ENCODE measurements around the gene BMERB1.
"Not testable (repeated sequence)": the region's sequence is repeated elsewhere in the genome, so short reads cannot be mapped to it uniquely, and the experiment has no call there.

The BMERB1 gene

DNA sequence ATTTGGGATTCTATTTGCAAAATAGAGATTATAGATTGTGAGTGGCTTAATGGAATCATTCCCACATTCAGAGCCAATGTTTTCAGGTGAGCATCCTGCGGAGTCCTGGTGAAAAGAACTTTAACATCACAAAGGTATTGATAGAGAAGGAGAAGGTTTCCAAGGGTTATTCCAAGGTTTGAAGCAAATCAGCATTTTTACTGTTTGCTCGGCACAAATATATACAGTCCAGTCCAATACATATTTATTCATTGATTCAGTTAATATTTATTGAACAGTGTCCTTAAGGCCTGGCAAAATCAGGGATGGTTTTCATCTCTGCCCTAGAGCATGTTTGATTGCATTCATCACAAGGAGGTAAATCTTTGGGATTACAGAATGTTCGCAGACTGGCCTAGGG, 32.4 kb upstream of the BMERB1 start:
- no peak for DNase-seq (ENCODE audit: low read depth)
- TF ChIP-seq, protein P1, sequence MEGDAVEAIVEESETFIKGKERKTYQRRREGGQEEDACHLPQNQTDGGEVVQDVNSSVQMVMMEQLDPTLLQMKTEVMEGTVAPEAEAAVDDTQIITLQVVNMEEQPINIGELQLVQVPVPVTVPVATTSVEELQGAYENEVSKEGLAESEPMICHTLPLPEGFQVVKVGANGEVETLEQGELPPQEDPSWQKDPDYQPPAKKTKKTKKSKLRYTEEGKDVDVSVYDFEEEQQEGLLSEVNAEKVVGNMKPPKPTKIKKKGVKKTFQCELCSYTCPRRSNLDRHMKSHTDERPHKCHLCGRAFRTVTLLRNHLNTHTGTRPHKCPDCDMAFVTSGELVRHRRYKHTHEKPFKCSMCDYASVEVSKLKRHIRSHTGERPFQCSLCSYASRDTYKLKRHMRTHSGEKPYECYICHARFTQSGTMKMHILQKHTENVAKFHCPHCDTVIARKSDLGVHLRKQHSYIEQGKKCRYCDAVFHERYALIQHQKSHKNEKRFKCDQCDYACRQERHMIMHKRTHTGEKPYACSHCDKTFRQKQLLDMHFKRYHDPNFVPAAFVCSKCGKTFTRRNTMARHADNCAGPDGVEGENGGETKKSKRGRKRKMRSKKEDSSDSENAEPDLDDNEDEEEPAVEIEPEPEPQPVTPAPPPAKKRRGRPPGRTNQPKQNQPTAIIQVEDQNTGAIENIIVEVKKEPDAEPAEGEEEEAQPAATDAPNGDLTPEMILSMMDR (IDR thresholded peaks at IDR 0.05; ENCODE audit: control insufficient read depth, extremely low read depth, insufficient read depth), result no peak
- no peak overlapping the region for H3K4me3 ChIP-seq (ENCODE audit: low read depth, low read length)

DNA sequence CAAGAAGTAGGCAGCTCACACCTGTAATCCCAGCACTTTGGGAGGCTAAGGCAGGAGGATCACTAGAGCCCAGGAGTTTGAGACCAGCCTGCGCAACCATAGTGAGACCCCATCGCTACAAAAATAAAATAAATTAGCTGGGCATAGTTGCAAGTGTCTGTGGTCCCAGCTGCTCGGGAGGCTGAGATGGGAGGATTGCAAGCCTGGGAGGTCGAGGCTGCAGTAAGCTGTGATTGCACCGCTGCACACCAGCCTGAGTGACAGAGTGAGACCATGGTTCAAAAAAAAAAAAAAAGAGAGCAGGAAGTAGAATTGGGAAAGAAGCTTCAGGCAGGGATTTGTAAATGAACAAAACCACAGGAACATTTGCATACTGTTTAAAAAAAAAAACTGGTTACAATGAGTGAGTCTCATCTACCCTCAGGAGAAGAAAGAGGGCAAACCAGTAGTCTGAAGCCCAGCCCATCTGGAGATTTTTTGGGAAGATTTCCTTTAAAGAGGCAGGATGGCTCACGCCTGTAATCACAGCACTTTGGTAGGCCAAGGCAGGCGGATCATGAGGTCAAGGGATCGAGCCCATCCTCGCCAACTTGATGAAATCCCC, 30.9 kb upstream of the BMERB1 start:
- DNase-seq (ENCODE audit: low read depth), result no peak
- H3K4me3 ChIP-seq (ENCODE audit: low read depth, low read length), result no peak overlapping the region
- TF ChIP-seq, protein P1 (IDR thresholded peaks at IDR 0.05; ENCODE audit: control insufficient read depth, extremely low read depth, insufficient read depth), result no peak

DNA sequence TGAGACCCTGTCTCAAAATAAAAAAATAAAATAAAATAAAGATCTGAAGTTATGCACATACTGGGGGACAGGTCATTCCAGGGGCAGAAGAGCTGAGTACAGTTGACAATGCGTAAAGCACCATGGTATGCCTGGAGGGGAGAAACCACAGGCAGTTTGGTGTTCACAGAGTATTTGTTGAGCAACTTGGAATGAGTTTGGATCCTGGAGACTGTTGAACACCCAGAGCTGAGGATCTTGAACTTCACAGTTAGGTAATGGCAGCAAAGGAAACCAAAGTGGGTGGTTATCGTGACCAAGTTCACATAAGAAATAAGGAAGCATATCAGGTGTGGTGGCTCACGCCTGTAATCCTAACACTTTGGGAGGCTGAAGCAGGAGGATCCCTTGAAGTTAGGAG, 30.3 kb upstream of the BMERB1 start:
- DNase-seq (ENCODE audit: low read depth); H3K4me3 ChIP-seq (ENCODE audit: low read depth, low read length): not testable (repeated sequence)

DNA sequence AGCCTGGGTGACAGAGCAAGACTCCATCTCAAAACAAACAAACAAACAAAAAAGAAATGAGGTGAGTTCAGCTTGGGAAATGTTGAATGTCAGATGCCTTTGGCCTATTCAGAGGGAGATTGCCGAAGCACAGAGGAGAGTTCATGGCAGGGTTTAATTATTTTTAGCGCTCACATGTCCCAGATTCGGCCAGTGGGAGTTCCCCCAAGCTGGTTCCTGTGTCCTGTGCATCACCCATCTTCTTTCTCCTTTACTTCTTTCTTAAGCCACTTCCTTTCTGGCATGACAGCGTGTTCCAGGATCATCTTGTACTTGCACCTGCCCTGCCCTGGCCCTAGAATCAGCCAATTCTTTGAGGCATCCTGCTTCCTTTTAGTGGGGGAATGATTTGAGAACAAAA, 29.6 kb upstream of the BMERB1 start:
- H3K4me3 ChIP-seq (ENCODE audit: low read depth, low read length), result no peak overlapping the region
- DNase-seq (ENCODE audit: low read depth), result no peak
- TF ChIP-seq, protein P1 (IDR thresholded peaks at IDR 0.05; ENCODE audit: control insufficient read depth, extremely low read depth, insufficient read depth), result no peak

DNA sequence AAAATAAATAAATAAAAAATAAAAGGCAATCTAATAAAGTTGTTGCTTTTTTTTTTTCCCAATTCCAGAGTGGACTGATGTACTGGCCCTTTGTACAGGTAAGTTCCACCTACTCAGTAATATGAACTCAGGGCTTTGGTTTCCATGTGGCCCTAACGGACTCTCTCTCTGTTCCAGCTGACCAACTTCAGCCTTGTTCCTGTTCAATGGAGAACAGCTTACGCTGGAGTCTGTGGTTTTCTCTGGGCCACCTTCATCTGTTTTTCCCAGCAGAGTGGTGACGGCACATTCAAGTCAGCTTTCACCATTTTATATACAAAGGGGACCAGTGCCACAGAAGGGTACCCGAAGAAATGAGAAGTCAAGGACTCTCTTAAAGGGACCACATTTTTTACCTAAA, 26.6 kb upstream of the BMERB1 start:
- not testable (repeated sequence) for DNase-seq (ENCODE audit: low read depth); H3K4me3 ChIP-seq (ENCODE audit: low read depth, low read length)

DNA sequence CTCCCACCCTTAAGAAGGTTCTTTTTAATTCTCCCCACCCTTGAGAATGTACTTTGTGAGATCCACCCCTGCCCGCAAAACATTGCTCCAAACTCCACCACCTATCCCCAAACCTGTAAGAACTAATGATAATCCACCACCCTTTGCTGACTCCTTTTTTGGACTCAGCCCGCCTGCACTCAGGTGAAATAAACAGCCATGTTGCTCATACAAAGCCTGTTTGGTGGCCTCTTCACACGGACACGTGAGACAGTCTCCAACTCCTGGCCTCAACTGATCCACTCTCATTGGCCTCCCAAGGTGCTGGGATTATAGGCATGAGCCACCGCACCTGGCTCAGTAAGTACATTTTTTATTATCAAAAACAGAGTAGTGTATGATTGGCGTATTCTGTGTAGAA, 24.9 kb upstream of the BMERB1 start:
- not testable (repeated sequence) for DNase-seq (ENCODE audit: low read depth); H3K4me3 ChIP-seq (ENCODE audit: low read depth, low read length)

DNA sequence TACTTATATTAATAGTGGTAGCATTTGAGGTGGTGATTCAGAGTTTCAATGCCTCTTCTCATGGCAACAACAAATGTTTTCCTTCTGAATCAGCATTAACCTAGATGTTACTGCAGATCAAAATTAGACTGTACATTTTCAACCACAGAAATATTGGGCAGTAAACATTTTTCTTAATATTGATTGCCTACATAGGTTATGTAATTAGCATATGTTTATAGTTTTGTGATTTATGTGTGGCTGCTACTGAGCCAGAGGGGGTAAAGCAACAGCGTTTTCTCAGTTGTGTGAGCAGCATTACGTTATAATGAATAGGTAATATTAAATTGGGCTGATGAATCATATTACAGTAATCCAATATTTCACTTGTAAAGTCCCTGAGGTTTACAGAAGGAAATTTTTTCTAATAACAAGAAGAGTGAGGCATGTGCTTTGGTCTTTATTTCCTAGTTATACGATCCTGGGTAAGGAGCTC, 18.8 kb upstream of the BMERB1 start:
- DNase-seq (ENCODE audit: low read depth), result no peak
- no peak overlapping the region for H3K4me3 ChIP-seq (ENCODE audit: low read depth, low read length)
- TF ChIP-seq, protein P1 (IDR thresholded peaks at IDR 0.05; ENCODE audit: control insufficient read depth, extremely low read depth, insufficient read depth), result no peak

DNA sequence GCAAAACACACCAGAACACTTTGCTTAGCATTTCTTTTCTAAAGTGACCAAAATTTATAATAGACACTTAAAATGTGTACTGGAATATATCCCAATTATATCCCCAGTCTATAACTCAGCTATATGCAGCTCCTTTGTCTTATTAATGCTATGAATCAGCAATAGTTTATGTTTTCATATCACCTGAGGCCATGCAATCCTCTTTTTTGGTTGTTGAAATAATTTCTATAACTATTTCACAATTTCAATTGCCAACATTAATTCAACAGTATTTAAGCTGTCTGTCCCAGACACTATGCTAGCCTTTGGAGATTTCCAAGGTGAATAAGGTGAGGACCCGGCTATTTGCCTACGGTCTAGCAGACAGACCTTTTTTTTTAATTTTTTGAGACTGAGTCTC, 17.2 kb upstream of the BMERB1 start:
- TF ChIP-seq, protein P1 (IDR thresholded peaks at IDR 0.05; ENCODE audit: control insufficient read depth, extremely low read depth, insufficient read depth), result no peak
- no peak overlapping the region for H3K4me3 ChIP-seq (ENCODE audit: low read depth, low read length)
- no peak for DNase-seq (ENCODE audit: low read depth)

DNA sequence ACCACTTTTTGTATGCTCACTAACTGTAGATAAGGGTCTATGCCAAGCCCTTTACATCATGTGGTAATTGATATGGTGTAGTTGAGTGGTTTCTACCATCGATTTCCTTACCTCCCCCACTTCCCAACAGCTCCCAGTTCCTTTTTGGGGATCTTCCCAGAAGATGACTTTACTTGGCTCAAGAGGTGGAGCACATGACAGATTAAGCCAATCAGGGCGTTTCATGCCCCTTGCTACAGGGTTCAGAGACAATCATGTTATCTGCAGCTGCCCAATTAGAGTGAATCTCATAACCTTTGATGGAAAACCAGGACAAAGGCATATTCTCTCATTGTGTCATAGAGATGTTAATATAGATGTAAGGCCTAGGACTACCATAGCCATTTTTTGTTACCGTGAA, 16.2 kb upstream of the BMERB1 start:
- no peak for DNase-seq (ENCODE audit: low read depth)
- no peak overlapping the region for H3K4me3 ChIP-seq (ENCODE audit: low read depth, low read length)
- TF ChIP-seq, protein P1 (IDR thresholded peaks at IDR 0.05; ENCODE audit: control insufficient read depth, extremely low read depth, insufficient read depth), result no peak

DNA sequence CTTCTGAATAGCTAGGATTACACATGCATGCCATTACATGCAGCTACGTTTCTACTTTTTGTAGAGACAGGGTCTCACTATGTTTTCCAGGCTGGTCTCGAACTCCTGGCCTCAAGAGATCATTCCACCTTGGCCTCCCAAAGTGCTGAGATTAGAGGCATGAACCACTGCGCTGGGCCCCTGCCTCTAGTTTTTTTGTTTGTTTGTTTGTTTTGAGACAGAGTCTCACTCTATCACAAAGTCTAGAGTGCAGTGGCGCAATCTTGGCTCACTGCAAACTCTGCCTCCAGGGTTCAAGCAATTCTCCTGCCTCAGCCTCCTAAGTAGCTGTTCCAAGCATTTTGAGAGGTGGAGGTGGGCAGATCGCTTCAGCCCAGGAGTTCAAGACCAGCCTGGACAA, 12.7 kb upstream of the BMERB1 start:
- H3K4me3 ChIP-seq (ENCODE audit: low read depth, low read length); DNase-seq (ENCODE audit: low read depth): not testable (repeated sequence)

All from LNCaP clone FGC (cell line).